Smooth muscle cell (in vitro differentiated cells): ENCODE results near the gene RFLNA. TPM values are rescaled to one million over a fixed set of nuclear protein-coding genes. Genes with fewer than 3 reads are reported as not detected.

ENCODE experiments used
- DNase-seq: peaks from one replicate; lab custom pipeline; 2025; ENCODE audit not compliant: unreplicated experiment; lab: John Stamatoyannopoulos, UW
- H2AFZ ChIP-seq: fragments of 200-600 bp; sonication (generic); 2 replicates; pipeline ENCODE4 v1.6.0; 2016; ENCODE audit warnings: antibody characterized with exemption, low read depth, mild to moderate bottlenecking
- H3F3A ChIP-seq: fragments of 200-600 bp; sonication (generic); 2 replicates; pipeline ENCODE4 v1.6.0; 2017; ENCODE audit warnings: antibody characterized with exemption, low read depth
- H3K27ac ChIP-seq: fragments of 200-600 bp; sonication (generic); 2 replicates; pipeline ENCODE4 v1.5.1; 2016; ENCODE audit warnings: low read depth, mild to moderate bottlenecking
- H3K27me3 ChIP-seq: fragments of 200-600 bp; sonication (generic); 2 replicates; pipeline ENCODE4 v1.6.1; 2016; ENCODE audit warnings: low read depth, mild to moderate bottlenecking
- H3K36me3 ChIP-seq: fragments of 200-600 bp; sonication (generic); 2 replicates; pipeline ENCODE4 v1.5.1; 2016; ENCODE audit warnings: low read depth
- H3K4me1 ChIP-seq: fragments of 200-600 bp; sonication (generic); 2 replicates; pipeline ENCODE4 v1.5.1; 2016; ENCODE audit warnings: low read depth
- H3K4me2 ChIP-seq: fragments of 200-600 bp; sonication (generic); 2 replicates; pipeline ENCODE4 v1.6.0; 2016; ENCODE audit warnings: mild to moderate bottlenecking
- H3K4me3 ChIP-seq: fragments of 200-600 bp; sonication (generic); 2 replicates; pipeline ENCODE4 v1.5.1; 2016; ENCODE audit warnings: mild to moderate bottlenecking
- H3K79me2 ChIP-seq: fragments of 200-600 bp; sonication (generic); 2 replicates; pipeline ENCODE4 v1.6.0; 2016; ENCODE audit warnings: low read depth, mild to moderate bottlenecking
- H3K9ac ChIP-seq: fragments of 200-600 bp; sonication (generic); 2 replicates; pipeline ENCODE4 v1.6.0; 2016; ENCODE audit warnings: low read depth
- H3K9me3 ChIP-seq: fragments of 200-600 bp; sonication (generic); replicated peaks from 2 replicates; pipeline ENCODE4 v1.5.1; 2016; ENCODE audit warnings: low read depth
- H4K20me1 ChIP-seq: fragments of 200-600 bp; sonication (generic); 2 replicates; pipeline ENCODE4 v1.6.0; 2016; ENCODE audit warnings: low read depth
- CTCF ChIP-seq: fragments of 200-600 bp; sonication (generic); IDR thresholded peaks from 2 replicates; pipeline ENCODE4 v1.5.1; 2017; ENCODE audit warnings: borderline replicate concordance, mild to moderate bottlenecking, antibody characterized with exemption; ENCODE audit not compliant: insufficient read depth, poor library complexity, severe bottlenecking
- WGBS: methylation state at CpG from one replicate; pipeline ENCODE4 v1.1.7; 2016; ENCODE audit warnings: low lambda C conversion rate; 5-methylcytosine and 5-hydroxymethylcytosine counted together
- polyA plus RNA-seq: library from polyadenylated mRNA; unstranded; fragments of >200 nt; fragmentation: Nextera tagmentation; extraction: Ambion mirVana; gene quantifications from 2 replicates; pipeline ENCODE4 v1.2.1, GENCODE V29; 2016
- total RNA-seq: library from RNA; depleted of rRNA; stranded (reverse); fragments of >200 nt; gene quantifications from 2 replicates; pipeline ENCODE4 v1.2.3, GENCODE V29; 2014

RFLNA gene
- total and polyA plus RNA-seq, 2 experiments from 2014 or later, result 30.2 to 51.5 TPM

- Histone ChIP-seq H2AFZ (no peak overlapping the region), H3K4me3 (no peak overlapping the region), H3K27me3 (no peaks in the 10 kb centered on the region), H3K9me3 (no peaks in the 10 kb centered on the region), H3F3A (no peaks in the 10 kb centered on the region), H3K4me1 (no peaks in the 10 kb centered on the region), H3K9ac (no peak overlapping the region), H3K4me2 (no peak overlapping the region), H3K27ac (no peak overlapping the region), H3K36me3 (no peaks in the 10 kb centered on the region), H3K79me2 (no peaks in the 10 kb centered on the region), H4K20me1 (peaks cover 63% of the 10 kb centered on the region)
- TF ChIP-seq CTCF, result no peak
- no peak for DNase-seq
- 95% methylated on average over 10 of the region's 10 CpGs for WGBS
Measured at GRCh38 chr12:124307556-124307825, 12.6 kb downstream of the RFLNA start.

GRCh38 chr12:124308741-124309140 is 13.8 kb downstream of the RFLNA start:
- Histone ChIP-seq H3K9me3 (no peaks in the 10 kb centered on the region), H3F3A (no peaks in the 10 kb centered on the region), H3K79me2 (no peaks in the 10 kb centered on the region), H4K20me1 (peaks cover 52% of the 10 kb centered on the region), H3K27ac (no peak overlapping the region), H3K9ac (no peak overlapping the region), H3K36me3 (no peaks in the 10 kb centered on the region), H3K27me3 (no peaks in the 10 kb centered on the region), H3K4me3 (no peak overlapping the region), H3K4me2 (no peak overlapping the region), H3K4me1 (no peaks in the 10 kb centered on the region), H2AFZ (no peak overlapping the region)
- TF ChIP-seq CTCF, result no peak
- 95% methylated on average over 18 of the region's 18 CpGs for WGBS
- DNase-seq, result no peak

- WGBS, result 98% methylated on average over 16 of the region's 16 CpGs
- no peak overlapping the region for H3K9ac ChIP-seq
Measured at GRCh38 chr12:124309231-124309630, 14.3 kb downstream of the RFLNA start.

More at GRCh38 chr12:124309231-124309630, 14.3 kb downstream of the RFLNA start:
- H3K9me3 ChIP-seq, result no peaks in the 10 kb centered on the region
- no peaks in the 10 kb centered on the region for H3K36me3 ChIP-seq
- TF ChIP-seq CTCF, result no peak
- no peaks in the 10 kb centered on the region for H3K4me1 ChIP-seq
- no peak overlapping the region for H3K4me3 ChIP-seq
- no peak overlapping the region for H3K4me2 ChIP-seq
- no peaks in the 10 kb centered on the region for H3K27me3 ChIP-seq
- peaks cover 52% of the 10 kb centered on the region for H4K20me1 ChIP-seq
- H3K79me2 ChIP-seq, result no peaks in the 10 kb centered on the region
- DNase-seq, result no peak
- no peak overlapping the region for H2AFZ ChIP-seq
- H3K27ac ChIP-seq, result no peak overlapping the region
- H3F3A ChIP-seq, result no peaks in the 10 kb centered on the region
